Tibial nerve (tissue), 3 donors: ENCODE data around the gene XRRA1.

Source experiments
- CTCF ChIP-seq, 5 experiments: fragments of 200-600 bp in 3 of 5; fragments of 450-650 bp in 2 of 5; sonication (generic) in 3 of 5; IDR thresholded peaks; one replicate each; pipeline ENCODE4 v1.5.1; 2016 to 2019; ENCODE audit warnings: antibody characterized with exemption in 5 of 5, mild to moderate bottlenecking in 3 of 5, moderate library complexity in 2 of 5
- POLR2A ChIP-seq, 2 donors: fragments of 450-650 bp; IDR thresholded peaks; one replicate each; pipeline ENCODE4 v1.6.1; 2017; ENCODE audit warnings: antibody characterized with exemption in 2 of 2, mild to moderate bottlenecking in 2 of 2, moderate library complexity in 2 of 2

- no peak for TF ChIP-seq CTCF (IDR thresholded peaks at IDR 0.05)
- TF ChIP-seq POLR2A (IDR thresholded peaks at IDR 0.05) = no peak
Observed at GRCh38 chr11:74895340-74896116, 53.4 kb downstream of the XRRA1 start.
